H1 (cell line): ENCODE data around the gene DNAAF3. TPM values are rescaled to one million over a fixed set of nuclear protein-coding genes. Genes with fewer than 3 reads are reported as not detected.

Experiments
- CTCF ChIA-PET: fragments of 300-600 bp; sonication (Branson Sonifier 250); formaldehyde crosslinking; loops from one replicate; lab custom pipeline; 2021; ENCODE audit not compliant: partially characterized antibody; lab: Charles Lee
- POLR2A ChIA-PET: fragments of 300-600 bp; sonication (Branson Sonifier 250); formaldehyde crosslinking; loops from one replicate; lab custom pipeline; 2021; ENCODE audit warnings: inconsistent platforms; ENCODE audit not compliant: partially characterized antibody; lab: Charles Lee
- DNase-seq, 2 experiments: peaks; one replicate each; pipeline versions ENCODE4 v3.0.0 to v3.0.0-alpha.2; 2010 to 2022; ENCODE audit warnings: low spot score in 2 of 2, low read depth in 1 of 2, mixed read lengths in 1 of 2
- FAIRE-seq: peaks from 2 replicates; lab custom pipeline; 2011; peaks lifted over from hg19 to GRCh38; lab: Jason Lieb, UNC
- H2AFZ ChIP-seq: 2 replicates; pipeline ENCODE4 v1.8.1; 2012; ENCODE audit warnings: low read length, inconsistent platforms
- H2AK5ac ChIP-seq: 2 replicates; pipeline ENCODE4 v1.6.1; 2013; ENCODE audit warnings: low read depth, low read length
- H2BK120ac ChIP-seq: replicated peaks from 2 replicates; pipeline ENCODE3; 2013; ENCODE audit warnings: low read depth, low read length, inconsistent platforms
- H2BK12ac ChIP-seq: 2 replicates; pipeline ENCODE4 v1.6.1; 2013; ENCODE audit warnings: low read depth, low read length
- H2BK15ac ChIP-seq: 2 replicates; pipeline ENCODE4 v1.6.1; 2013; ENCODE audit warnings: low read length
- H2BK20ac ChIP-seq: 2 replicates; pipeline ENCODE4 v1.6.1; 2013; ENCODE audit warnings: low read length
- H2BK5ac ChIP-seq: 2 replicates; pipeline ENCODE4 v1.6.1; 2013; ENCODE audit warnings: low read depth, low read length
- H3K14ac ChIP-seq: 2 replicates; pipeline ENCODE4 v1.6.1; 2013; ENCODE audit warnings: inconsistent platforms; ENCODE audit not compliant: insufficient read length
- H3K18ac ChIP-seq: 2 replicates; pipeline ENCODE4 v1.6.1; 2013; ENCODE audit warnings: low read length; ENCODE audit errors: extremely low read depth
- H3K23ac ChIP-seq: 2 replicates; pipeline ENCODE4 v1.6.1; 2013; ENCODE audit warnings: inconsistent platforms; ENCODE audit not compliant: insufficient read length
- H3K23me2 ChIP-seq: 2 replicates; pipeline ENCODE4 v1.6.1; 2013; ENCODE audit warnings: low read depth, low read length
- H3K27ac ChIP-seq: 2 replicates; pipeline ENCODE4 v1.6.1; 2011; ENCODE audit warnings: low read depth, low read length, inconsistent platforms
- H3K27me3 ChIP-seq, 4 experiments: replicated peaks in 1 of 4; 1 replicate in 1 of 4; 2 replicates in 3 of 4; pipeline versions ENCODE4 v1.6.1 to v1.8.1; 2011 to 2013; ENCODE audit warnings: low read length in 3 of 4, mild to moderate bottlenecking in 3 of 4, inconsistent platforms in 2 of 4, mixed read lengths in 2 of 4, moderate library complexity in 1 of 4; ENCODE audit not compliant: control insufficient read depth in 3 of 4, insufficient read depth in 3 of 4; ENCODE audit errors: extremely low read depth in 1 of 4
- H3K36me3 ChIP-seq, 4 experiments: 2 replicates each; pipeline versions ENCODE4 v1.6.1 to v1.8.1; 2011 to 2013; ENCODE audit warnings: mild to moderate bottlenecking in 4 of 4, low read length in 3 of 4, moderate library complexity in 2 of 4, control low read depth in 1 of 4, inconsistent platforms in 1 of 4; ENCODE audit not compliant: insufficient read depth in 4 of 4, control insufficient read depth in 2 of 4
- H3K4ac ChIP-seq: replicated peaks from 2 replicates; pipeline ENCODE3; 2013; ENCODE audit warnings: low read length, low read depth, mixed read lengths, inconsistent platforms; ENCODE audit not compliant: insufficient read length
- H3K4me1 ChIP-seq, 4 experiments: replicated peaks in 1 of 4; 1 replicate in 1 of 4; 2 replicates in 3 of 4; pipeline versions ENCODE4 v1.6.1 to v1.8.1; 2011 to 2013; ENCODE audit warnings: low read length in 3 of 4, inconsistent platforms in 2 of 4, mixed read lengths in 1 of 4; ENCODE audit not compliant: insufficient read depth in 4 of 4, control insufficient read depth in 3 of 4
- H3K4me2 ChIP-seq, 2 experiments: 2 replicates each; pipeline versions ENCODE4 v1.6.1 to v1.8.1; 2011 to 2013; ENCODE audit warnings: low read depth in 2 of 2, low read length in 2 of 2, control low read depth in 1 of 2, inconsistent platforms in 1 of 2, mild to moderate bottlenecking in 1 of 2; ENCODE audit not compliant: insufficient read depth in 1 of 2
- H3K4me3 ChIP-seq, 4 experiments: fragments of 200-600, 300-600 bp in 1 of 4; sonication (generic), shearing (Covaris generic), sonication (Bioruptor Twin) in 1 of 4; 2 replicates each; pipeline versions ENCODE4 v1.5.1 to v1.8.1; 2011 to 2016; ENCODE audit warnings: low read length in 4 of 4, low read depth in 3 of 4, control low read depth in 2 of 4, inconsistent platforms in 2 of 4, mild to moderate bottlenecking in 2 of 4, mixed read lengths in 1 of 4, moderate library complexity in 1 of 4; ENCODE audit not compliant: insufficient read depth in 2 of 4; ENCODE audit errors: extremely low read depth in 1 of 4
- H3K56ac ChIP-seq: replicated peaks from 2 replicates; pipeline ENCODE3; 2013; ENCODE audit warnings: low read depth, mild to moderate bottlenecking, mixed read lengths, low read length, inconsistent platforms; ENCODE audit not compliant: insufficient read length
- H3K79me1 ChIP-seq: 2 replicates; pipeline ENCODE4 v1.6.1; 2013; ENCODE audit warnings: low read depth, low read length, control low read depth
- H3K79me2 ChIP-seq, 2 experiments: 2 replicates each; pipeline versions ENCODE4 v1.6.1 to v1.8.1; 2012 to 2013; ENCODE audit warnings: low read length in 2 of 2, mild to moderate bottlenecking in 2 of 2, inconsistent platforms in 1 of 2; ENCODE audit not compliant: insufficient read depth in 2 of 2, control insufficient read depth in 1 of 2
- H3K9ac ChIP-seq, 4 experiments: replicated peaks in 1 of 4; 1 replicate in 1 of 4; 2 replicates in 3 of 4; pipeline versions ENCODE4 v1.6.1 to v1.8.1; 2011 to 2013; ENCODE audit warnings: low read depth in 3 of 4, low read length in 3 of 4, control low read depth in 2 of 4, mild to moderate bottlenecking in 2 of 4, moderate library complexity in 2 of 4, inconsistent platforms in 1 of 4; ENCODE audit errors: extremely low read depth in 1 of 4
- H3K9me3 ChIP-seq, 2 experiments: 2 replicates each; pipeline versions ENCODE4 v1.6.1 to v1.8.1; 2012 to 2013; ENCODE audit warnings: mild to moderate bottlenecking in 2 of 2, moderate library complexity in 2 of 2, control low read depth in 1 of 2, inconsistent platforms in 1 of 2, low read depth in 1 of 2, low read length in 1 of 2, mixed read lengths in 1 of 2; ENCODE audit not compliant: insufficient read depth in 2 of 2
- H4K20me1 ChIP-seq, 2 experiments: replicated peaks in 1 of 2; 2 replicates each; pipeline versions ENCODE3 to v1.8.1; 2011 to 2013; ENCODE audit warnings: inconsistent platforms in 2 of 2, low read length in 2 of 2, mild to moderate bottlenecking in 1 of 2; ENCODE audit not compliant: insufficient read depth in 2 of 2, control insufficient read depth in 1 of 2
- H4K5ac ChIP-seq: 2 replicates; pipeline ENCODE4 v1.6.1; 2013; ENCODE audit warnings: low read length, low read depth, mixed read lengths, inconsistent platforms; ENCODE audit not compliant: insufficient read length
- H4K8ac ChIP-seq: 2 replicates; pipeline ENCODE4 v1.8.0; 2013; ENCODE audit warnings: mild to moderate bottlenecking, moderate library complexity, low read length, inconsistent platforms; ENCODE audit not compliant: insufficient read depth; ENCODE audit errors: extremely low read depth
- H4K91ac ChIP-seq: replicated peaks from 2 replicates; pipeline ENCODE3; 2013; ENCODE audit warnings: low read length, mixed read lengths, inconsistent platforms; ENCODE audit not compliant: insufficient read length
- CREB1 ChIP-seq: IDR thresholded peaks from 2 replicates; pipeline ENCODE4 v1.6.1; 2012; ENCODE audit warnings: inconsistent platforms
- SIRT6 ChIP-seq: IDR thresholded peaks from one replicate; pipeline ENCODE4 v1.7.1; 2012; ENCODE audit warnings: low read length, inconsistent platforms
- SIX5 ChIP-seq: IDR thresholded peaks from 2 replicates; pipeline ENCODE4 v1.6.1; 2011; ENCODE audit warnings: mild to moderate bottlenecking, low read depth, low read length
- USF2 ChIP-seq: IDR thresholded peaks from 2 replicates; pipeline ENCODE4 v1.6.1; 2011; ENCODE audit warnings: low read length, improper control_type of control experiment
- WGBS, 2 experiments: shearing (Covaris generic) in 1 of 2; methylation state at CpG; one replicate each; pipeline versions ENCODE4 v1.1.6 to v1.1.7; 2013 to 2015; ENCODE audit warnings: low lambda C conversion rate in 2 of 2, mixed read lengths in 2 of 2, inconsistent platforms in 1 of 2, low coverage in 1 of 2, missing lambda C conversion rate in 1 of 2; ENCODE audit not compliant: insufficient replicate concordance in 2 of 2, insufficient coverage in 1 of 2, insufficient read length in 1 of 2; ENCODE audit errors: extremely low coverage in 1 of 2, missing lambda C conversion rate in 1 of 2; 5-methylcytosine and 5-hydroxymethylcytosine counted together
- polyA plus RNA-seq, 7 experiments: library from polyadenylated mRNA; depleted of rRNA in 3 of 7; stranded (reverse) in 5 of 7; unstranded in 2 of 7; fragments of >200 nt in 5 of 7; fragments of 200-250 nt in 2 of 7; gene quantifications; 1 replicate in 5 of 7; 2 replicates in 1 of 7; 4 replicates in 1 of 7; pipeline versions ENCODE4 v1.2.1 to v1.2.3, GENCODE V29; 2011 to 2013; ENCODE audit warnings: missing spikeins in 2 of 7, mixed read lengths in 2 of 7
- total RNA-seq: library from RNA; stranded (reverse); fragmentation: NEBNext Ultra II Directional; extraction: Animal tissue kit (Norgen Biotek cat#: 25700); gene quantifications from 2 replicates; pipeline ENCODE4 v1.2.1, GENCODE V29; 2021

The DNAAF3 gene
- total and polyA plus RNA-seq, 2 of the 8 experiments (the other 6 are each of a cell fraction or from before 2014, with no cell fraction given), result 5.4 to 8.0 TPM

GRCh38 chr19:55197528-55197927 lies 31.1 kb upstream of the DNAAF3 start:
- Histone ChIP-seq H2AK5ac (no peak overlapping the region), H3K14ac (no peak overlapping the region), H2BK15ac (no peak overlapping the region), H3K27me3 (no peaks in the 10 kb centered on the region), H3K23ac (no peak overlapping the region), H3K4me2 (no peak overlapping the region), H3K4me1 (no peaks in the 10 kb centered on the region), H4K5ac (no peak overlapping the region), H4K8ac (no peak overlapping the region), H2BK12ac (no peak overlapping the region), H2AFZ (no peak overlapping the region), H4K20me1 (no peaks in the 10 kb centered on the region), H2BK120ac (no peak overlapping the region), H3K36me3 (no peaks in the 10 kb centered on the region), H3K27ac (no peak overlapping the region), H3K9ac (no peak overlapping the region), H3K4me3 (no peak overlapping the region), H2BK5ac (no peak overlapping the region), H4K91ac (no peak overlapping the region), H3K9me3 (no peaks in the 10 kb centered on the region), H3K56ac (no peak overlapping the region), H3K23me2 (no peaks in the 10 kb centered on the region; the same call in 1 of the 2 replicates), H3K4ac (no peak overlapping the region), H3K18ac (no peak overlapping the region), H3K79me2 (no peaks in the 10 kb centered on the region), H3K79me1 (no peaks in the 10 kb centered on the region), H2BK20ac (no peak overlapping the region)
- DNase-seq (no peak), FAIRE-seq (no peak)
- CTCF ChIA-PET, result interaction anchor here (0.6 to 1.7 kb wide), 6 partner anchors 9 to 270 kb away, joined by 3 to 6 read pairs (median 4); partner anchors contain the start of gene DNAAF3
- WGBS, 2 experiments, result 70% methylated on average over 4 of the region's 4 CpGs; no CpG with 5 or more reads in 1 of the 2 experiments
- POLR2A ChIA-PET, result interaction anchor here (1.4 kb wide), 1 partner anchor 9 kb away, joined by 3 read pairs; no protein-coding TSS in a partner anchor
- TF ChIP-seq SIX5, result peak; percentile 94
- no peak for TF ChIP-seq USF2
- TF ChIP-seq SIRT6, result no peak
- TF ChIP-seq CREB1, result peak; percentile 66; the same call in 1 of the 2 replicates
